Ascending aorta (tissue), 2 donors: ENCODE results near the gene CLDN15. TPM values are rescaled to one million over a fixed set of nuclear protein-coding genes. Genes with fewer than 3 reads are reported as not detected.
"Not testable (repeated sequence)": the region's sequence is repeated elsewhere in the genome, so short reads cannot be mapped to it uniquely, and the experiment has no call there.

ENCODE experiments used
- DNase-seq, 2 donors: peaks; one replicate each; pipeline ENCODE4 v3.0.0-alpha.2; 2019; ENCODE audit warnings: low spot score in 2 of 2
- H3K27ac ChIP-seq, 2 donors: fragments of 200-600 bp; sonication (generic); one replicate each; pipeline ENCODE4 v1.5.1; 2016 to 2017; ENCODE audit warnings: mild to moderate bottlenecking in 1 of 2
- H3K27me3 ChIP-seq: fragments of 200-600 bp; sonication (generic); one replicate; pipeline ENCODE4 v1.5.1; 2017
- H3K36me3 ChIP-seq, 2 donors: fragments of 200-600 bp; sonication (generic); one replicate each; pipeline ENCODE4 v1.5.1; 2016
- H3K4me1 ChIP-seq, 2 donors: fragments of 200-600 bp; sonication (generic); one replicate each; pipeline ENCODE4 v1.5.1; 2016 to 2017; ENCODE audit warnings: mild to moderate bottlenecking in 1 of 2
- H3K4me3 ChIP-seq, 2 donors: fragments of 200-600 bp; sonication (generic); one replicate each; pipeline ENCODE4 v1.5.1; 2016 to 2017; ENCODE audit warnings: mild to moderate bottlenecking in 1 of 2
- H3K9me3 ChIP-seq, 2 donors: fragments of 200-600 bp; sonication (generic); one replicate each; pipeline ENCODE4 v1.5.1; 2016
- CTCF ChIP-seq, 3 experiments: fragments of 200-600 bp in 2 of 3; fragments of 450-650 bp in 1 of 3; sonication (generic) in 2 of 3; IDR thresholded peaks; one replicate each; pipeline ENCODE4 v1.5.1; 2016 to 2019; ENCODE audit warnings: antibody characterized with exemption in 3 of 3, mild to moderate bottlenecking in 1 of 3, moderate library complexity in 1 of 3
- intact Hi-C: fragments of 100-400 bp; cut with DNase I; formaldehyde crosslinking; loops from one replicate; pipeline ENCODE4 v1.15.1; 2023
- total RNA-seq: library from RNA; depleted of rRNA; stranded (reverse); fragments of >200 nt; gene quantifications from one replicate; pipeline ENCODE4 v1.1.0, GENCODE V29; 2016

CLDN15 gene
- total RNA-seq, 1 donor from 2014 or later, result 27.7 TPM

- Histone ChIP-seq H3K4me3 (no peak overlapping the region), H3K9me3 (no peaks in the 10 kb centered on the region), H3K27ac (no peak overlapping the region), H3K27me3 (peaks cover 8% of the 10 kb centered on the region), H3K36me3 (peaks cover 29 to 57% of the 10 kb centered on the region in 2 donors), H3K4me1 (no peaks in the 10 kb centered on the region)
- TF ChIP-seq CTCF (IDR thresholded peaks at IDR 0.05), result no peak
- DNase-seq, result no peak
- intact Hi-C loops, result no loop called here
Measured at GRCh38 chr7:101207459-101207858, 30.1 kb downstream of the CLDN15 start.

DNA sequence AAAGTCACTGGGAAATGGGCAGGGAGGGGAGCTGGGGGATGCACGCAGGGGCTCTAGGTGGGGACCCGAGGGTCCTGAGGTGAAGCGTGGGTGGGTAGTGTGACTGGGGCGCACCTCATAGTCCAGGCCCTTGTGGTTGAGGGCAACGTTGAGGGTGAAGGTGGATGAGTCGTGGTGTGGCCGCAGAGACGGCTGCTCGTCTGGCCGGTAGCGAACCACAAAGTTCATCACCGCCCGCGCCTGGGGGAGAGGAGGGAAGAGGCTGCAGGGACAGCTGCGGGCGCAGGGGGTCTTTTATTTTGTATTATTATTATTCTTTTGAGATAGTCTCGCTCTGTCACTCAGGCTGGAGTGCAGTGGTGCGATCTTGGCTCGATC is 30.9 kb downstream of the CLDN15 start:
- TF ChIP-seq CTCF (IDR thresholded peaks at IDR 0.05), result no peak
- Histone ChIP-seq H3K9me3 (no peaks in the 10 kb centered on the region), H3K4me1 (peaks cover 2 to 4% of the 10 kb centered on the region in 2 donors), H3K27me3 (peaks cover 8% of the 10 kb centered on the region), H3K4me3 (no peak overlapping the region), H3K27ac (no peak overlapping the region), H3K36me3 (peaks cover 27 to 49% of the 10 kb centered on the region in 2 donors)
- DNase-seq, result no peak
- intact Hi-C loops, result no loop called here

DNA sequence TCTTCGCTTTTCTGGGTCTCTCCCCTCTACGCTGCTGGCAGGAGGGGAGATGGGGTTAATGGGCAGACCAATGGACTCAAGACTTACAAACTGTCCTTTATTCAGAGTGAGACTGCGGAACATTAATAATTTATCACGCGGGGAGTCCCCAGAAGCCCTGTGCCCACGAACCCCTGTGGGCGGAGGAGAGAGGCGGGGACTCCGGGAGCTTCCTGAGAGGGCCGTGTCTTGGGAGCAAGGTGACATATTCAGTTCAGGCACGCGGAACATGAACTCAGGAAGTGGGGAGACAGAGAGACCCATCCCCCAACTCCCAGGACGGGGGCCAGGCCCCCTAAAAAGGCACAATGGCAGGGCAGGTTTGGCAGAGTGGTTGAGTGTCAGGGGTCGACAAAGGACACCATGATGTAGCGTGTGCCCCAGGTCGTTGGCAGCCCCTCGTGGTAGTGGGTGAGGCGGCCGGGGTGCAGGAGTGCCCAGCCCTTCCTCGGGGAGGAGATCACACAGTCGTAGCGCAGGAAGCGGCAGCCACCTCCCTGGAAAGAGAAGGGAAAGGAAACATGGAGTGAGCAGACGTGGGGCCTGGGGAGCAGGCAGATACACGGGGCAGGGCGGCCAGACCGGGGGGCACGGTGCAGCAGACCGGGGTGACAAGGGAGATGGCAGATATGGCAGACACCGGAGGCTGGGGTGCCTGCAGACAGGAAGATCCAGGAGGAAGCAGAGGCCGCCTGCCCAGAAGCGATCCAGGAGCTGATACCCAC is 31.5 kb downstream of the CLDN15 start:
- H3K27ac ChIP-seq, result no peak overlapping the region
- H3K36me3 ChIP-seq, result peaks cover 22 to 43% of the 10 kb centered on the region in 2 donors
- no peak for DNase-seq
- intact Hi-C loops, result no loop called here
- no peaks in the 10 kb centered on the region for H3K9me3 ChIP-seq
- TF ChIP-seq CTCF (IDR thresholded peaks at IDR 0.05), result no peak
- H3K4me3 ChIP-seq, result no peak overlapping the region
- peaks cover 2 to 5% of the 10 kb centered on the region in 2 donors for H3K4me1 ChIP-seq
- peaks cover 8% of the 10 kb centered on the region for H3K27me3 ChIP-seq

DNA sequence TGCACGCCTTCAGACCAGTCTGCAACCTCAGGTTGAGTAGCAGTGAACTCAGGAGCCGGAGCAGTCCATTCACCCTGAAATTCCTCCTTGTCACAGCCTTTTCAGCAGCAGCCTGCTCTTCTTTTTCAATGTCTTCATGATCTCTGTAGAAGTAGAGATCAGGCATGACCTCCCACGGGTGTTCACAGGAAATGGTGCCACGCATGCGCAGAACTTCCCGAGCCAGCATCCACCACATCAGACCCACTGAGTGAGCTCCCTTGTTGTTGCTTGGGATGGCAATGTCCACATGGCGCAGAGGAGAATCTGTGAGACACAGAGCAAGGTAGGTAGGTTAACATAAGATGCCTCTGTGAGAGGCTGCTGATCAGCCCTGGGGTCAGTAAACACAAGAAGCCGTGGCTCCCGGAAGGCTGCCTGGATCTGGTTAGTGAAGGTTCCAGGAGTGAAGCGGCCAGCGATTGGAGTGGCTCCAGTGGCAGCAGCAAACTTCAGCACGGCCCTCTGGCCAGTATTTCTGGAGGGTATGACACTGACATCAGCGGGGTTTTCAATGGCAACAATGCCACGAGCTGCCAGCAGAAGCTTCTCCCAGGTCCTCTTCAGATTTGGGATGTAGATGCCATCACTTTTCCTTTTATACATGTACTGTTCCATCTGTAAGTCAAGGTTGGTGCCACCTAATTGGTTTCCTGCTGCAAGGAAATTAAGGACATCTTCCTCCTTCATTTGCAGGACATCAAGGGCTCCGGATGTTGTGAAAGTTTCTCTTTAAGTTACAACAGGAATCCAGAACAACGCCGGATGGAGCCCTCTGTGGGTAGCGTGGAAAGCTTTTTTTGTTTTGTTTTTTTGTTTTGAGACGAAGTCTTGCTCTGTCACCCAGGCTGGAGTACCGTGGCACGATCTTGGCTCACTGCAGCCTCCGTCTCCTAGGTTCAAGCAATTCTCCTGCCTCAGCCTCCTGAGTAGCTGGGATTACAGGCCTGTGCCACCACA is 33.6 kb downstream of the CLDN15 start:
- intact Hi-C loops, H3K9me3 ChIP-seq, DNase-seq, H3K4me1 ChIP-seq, H3K4me3 ChIP-seq, H3K27me3 ChIP-seq, H3K27ac ChIP-seq: not testable (repeated sequence)
- H3K36me3 ChIP-seq, result peaks cover 7 to 24% of the 10 kb centered on the region in 2 donors

GRCh38 chr7:101202603-101202918 is 35.0 kb downstream of the CLDN15 start:
- intact Hi-C loops, result no loop called here
- no peak overlapping the region for H3K4me3 ChIP-seq
- DNase-seq, result no peak
- peaks cover 8% of the 10 kb centered on the region for H3K27me3 ChIP-seq
- TF ChIP-seq CTCF (IDR thresholded peaks at IDR 0.05), result no peak
- H3K27ac ChIP-seq, result no peak overlapping the region
- peaks cover 2 to 5% of the 10 kb centered on the region in 2 donors for H3K4me1 ChIP-seq
- H3K36me3 ChIP-seq, result peaks cover 0 to 13% of the 10 kb centered on the region in 2 donors
- H3K9me3 ChIP-seq, result no peaks in the 10 kb centered on the region
